ENCODE results near the gene SETD6. TPM values are rescaled to one million over a fixed set of nuclear protein-coding genes. Genes with fewer than 3 reads are reported as not detected.

The SETD6 gene
- total RNA-seq, 3 donors from 2014 or later: 12.8 to 17.5 (median 14.2) TPM

DNA sequence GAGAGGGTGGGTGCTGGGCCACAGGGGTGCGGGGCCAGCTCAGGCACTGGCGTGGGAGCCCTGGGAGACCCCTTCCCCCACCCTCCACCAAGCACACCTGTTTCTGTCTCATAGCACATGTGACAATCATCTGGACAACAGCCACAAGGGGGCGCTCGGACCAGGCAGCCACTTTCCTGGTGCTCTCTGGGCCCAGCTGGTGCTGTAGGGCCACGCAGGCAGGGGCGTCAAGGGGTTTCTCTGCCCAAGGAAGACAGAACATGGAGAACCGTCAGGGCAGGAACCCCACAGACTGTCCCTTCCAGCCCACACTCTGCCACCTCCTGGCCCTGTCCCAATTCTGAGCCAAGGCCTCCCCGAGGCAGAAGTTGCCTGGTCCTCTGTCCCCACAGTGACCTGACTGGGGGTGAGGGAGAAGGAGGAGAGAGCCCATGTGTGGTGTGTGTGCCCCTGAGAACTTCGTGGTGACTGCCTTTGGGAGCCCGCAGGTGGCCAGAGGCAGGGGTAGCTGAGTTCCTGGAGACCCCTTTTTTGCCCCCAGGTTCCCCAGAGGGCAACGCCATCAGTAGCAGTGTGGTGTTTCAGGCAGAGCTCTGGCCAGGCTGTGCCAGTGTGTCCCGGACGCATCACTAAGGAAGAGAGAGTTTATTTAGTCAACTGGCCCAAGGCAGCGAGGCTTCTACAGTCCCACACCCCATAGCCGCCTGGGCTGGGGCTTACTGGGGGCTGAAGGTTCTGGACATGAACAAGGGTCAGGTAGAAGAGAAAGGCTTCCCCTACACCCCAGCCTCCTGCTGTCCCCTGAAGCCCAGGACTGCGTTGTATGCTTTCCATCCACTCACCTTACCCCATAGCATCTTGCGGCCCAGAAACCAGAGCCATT lies 3.1 kb upstream of the SETD6 start:
- no peak overlapping the region for H3K4me3 ChIP-seq
- TF ChIP-seq, protein P1, sequence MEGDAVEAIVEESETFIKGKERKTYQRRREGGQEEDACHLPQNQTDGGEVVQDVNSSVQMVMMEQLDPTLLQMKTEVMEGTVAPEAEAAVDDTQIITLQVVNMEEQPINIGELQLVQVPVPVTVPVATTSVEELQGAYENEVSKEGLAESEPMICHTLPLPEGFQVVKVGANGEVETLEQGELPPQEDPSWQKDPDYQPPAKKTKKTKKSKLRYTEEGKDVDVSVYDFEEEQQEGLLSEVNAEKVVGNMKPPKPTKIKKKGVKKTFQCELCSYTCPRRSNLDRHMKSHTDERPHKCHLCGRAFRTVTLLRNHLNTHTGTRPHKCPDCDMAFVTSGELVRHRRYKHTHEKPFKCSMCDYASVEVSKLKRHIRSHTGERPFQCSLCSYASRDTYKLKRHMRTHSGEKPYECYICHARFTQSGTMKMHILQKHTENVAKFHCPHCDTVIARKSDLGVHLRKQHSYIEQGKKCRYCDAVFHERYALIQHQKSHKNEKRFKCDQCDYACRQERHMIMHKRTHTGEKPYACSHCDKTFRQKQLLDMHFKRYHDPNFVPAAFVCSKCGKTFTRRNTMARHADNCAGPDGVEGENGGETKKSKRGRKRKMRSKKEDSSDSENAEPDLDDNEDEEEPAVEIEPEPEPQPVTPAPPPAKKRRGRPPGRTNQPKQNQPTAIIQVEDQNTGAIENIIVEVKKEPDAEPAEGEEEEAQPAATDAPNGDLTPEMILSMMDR (IDR thresholded peaks at IDR 0.05): peak; percentile 57
- DNase-seq (peak; percentile 79 to 92 (median 85)), ATAC-seq (peak; percentile 23)
- no peaks in the 10 kb centered on the region for H3K36me3 ChIP-seq (ENCODE audit: low read depth)
- no peaks in the 10 kb centered on the region for H3K9me3 ChIP-seq
- peaks cover 15% of the 10 kb centered on the region for H3K4me1 ChIP-seq (ENCODE audit: low read depth)
- intact Hi-C loops (cut with DNase I, micrococcal nuclease): no loop called here

DNA sequence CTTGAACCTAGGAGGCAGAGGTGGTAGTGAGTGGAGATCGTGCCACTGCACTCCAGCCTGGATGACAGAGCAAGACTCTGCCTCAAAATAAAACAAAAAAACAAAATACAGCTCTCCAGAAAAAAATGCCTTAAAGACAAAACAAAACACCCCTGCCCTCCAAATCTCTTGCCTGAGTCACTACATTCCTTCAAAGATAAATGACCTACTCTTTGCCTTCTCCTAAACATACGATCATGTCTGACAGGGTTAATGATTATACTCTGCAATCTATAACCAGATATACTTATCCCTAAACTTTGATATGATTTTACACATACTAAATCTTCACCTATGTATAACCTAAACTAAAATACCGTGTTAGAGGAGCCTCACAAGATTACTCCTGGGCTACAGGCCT lies 1.4 kb upstream of the SETD6 start:
- peaks cover 19% of the 10 kb centered on the region for H3K4me1 ChIP-seq (ENCODE audit: low read depth)
- no peaks in the 10 kb centered on the region for H3K9me3 ChIP-seq
- DNase-seq: no peak
- TF ChIP-seq, protein P1 (IDR thresholded peaks at IDR 0.05): no peak
- ATAC-seq: no peak
- H3K36me3 ChIP-seq (ENCODE audit: low read depth): peaks cover 5% of the 10 kb centered on the region
- intact Hi-C loops (cut with DNase I, micrococcal nuclease): no loop called here
- no peak overlapping the region for H3K4me3 ChIP-seq

DNA sequence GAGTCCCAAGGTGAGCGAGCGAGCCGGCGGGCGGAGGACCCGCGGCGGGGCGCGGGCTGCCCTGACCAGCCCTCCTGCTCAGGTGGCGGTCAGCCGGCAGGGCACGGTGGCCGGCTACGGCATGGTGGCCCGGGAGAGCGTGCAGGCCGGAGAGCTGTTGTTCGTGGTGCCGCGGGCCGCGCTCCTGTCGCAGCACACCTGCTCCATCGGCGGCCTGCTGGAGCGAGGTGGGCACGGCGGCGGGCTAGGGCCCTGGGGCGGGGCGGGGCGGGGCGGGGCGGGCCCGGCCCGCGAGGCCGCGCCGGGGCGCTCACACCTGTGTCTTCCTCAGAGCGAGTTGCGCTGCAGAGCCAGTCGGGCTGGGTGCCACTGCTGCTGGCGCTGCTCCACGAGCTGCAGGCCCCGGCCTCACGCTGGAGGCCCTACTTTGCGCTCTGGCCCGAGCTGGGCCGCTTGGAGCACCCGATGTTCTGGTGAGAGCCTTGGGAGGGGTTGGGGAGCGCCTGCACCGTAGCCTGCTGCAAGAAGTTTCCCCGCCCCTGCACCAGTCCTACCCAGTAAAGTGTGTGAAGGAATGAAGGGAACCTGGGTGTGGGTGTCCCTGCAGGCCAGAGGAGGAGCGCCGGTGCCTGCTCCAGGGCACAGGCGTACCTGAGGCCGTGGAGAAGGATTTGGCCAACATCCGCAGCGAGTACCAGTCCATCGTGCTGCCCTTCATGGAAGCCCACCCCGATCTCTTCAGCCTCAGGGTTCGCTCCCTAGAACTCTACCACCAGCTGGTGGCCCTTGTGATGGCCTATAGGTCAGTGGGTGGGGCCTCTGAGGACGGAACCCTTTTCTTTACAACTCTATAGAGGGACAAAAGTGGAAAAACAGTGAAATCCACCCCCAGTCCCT lies 802 bp downstream of the SETD6 start:
- intact Hi-C loops (cut with DNase I, micrococcal nuclease): no loop called here
- TF ChIP-seq, protein P1 (IDR thresholded peaks at IDR 0.05): no peak
- Histone ChIP-seq H3K9me3 (no peaks in the 10 kb centered on the region), H3K4me3 (peak overlapping the region; percentile 56), H3K36me3 (ENCODE audit: low read depth) (peaks cover 15% of the 10 kb centered on the region), H3K4me1 (ENCODE audit: low read depth) (peaks cover 19% of the 10 kb centered on the region)
- peak; percentile 67 to 84 (median 80) for DNase-seq
- ATAC-seq: peak; percentile 84

DNA sequence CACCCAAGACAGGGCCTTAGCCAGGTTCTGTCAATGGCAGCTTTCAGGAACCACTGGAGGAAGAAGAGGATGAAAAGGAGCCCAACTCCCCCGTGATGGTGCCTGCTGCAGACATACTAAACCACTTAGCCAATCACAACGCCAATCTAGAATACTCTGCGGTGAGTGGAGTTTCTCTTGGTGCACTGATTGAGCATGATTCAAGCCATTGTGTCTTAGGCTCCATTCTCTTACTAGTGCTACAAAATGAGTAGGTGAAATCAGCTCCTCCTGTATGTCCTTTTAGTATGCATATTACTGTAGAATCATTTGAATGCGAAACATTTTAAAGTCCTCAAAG lies 1.4 kb downstream of the SETD6 start:
- H3K4me3 ChIP-seq: no peak overlapping the region
- no peaks in the 10 kb centered on the region for H3K9me3 ChIP-seq
- H3K4me1 ChIP-seq (ENCODE audit: low read depth): peaks cover 19% of the 10 kb centered on the region
- peaks cover 18% of the 10 kb centered on the region for H3K36me3 ChIP-seq (ENCODE audit: low read depth)
- TF ChIP-seq, protein P1 (IDR thresholded peaks at IDR 0.05): no peak
- DNase-seq (no peak), ATAC-seq (no peak)
- intact Hi-C loops (cut with DNase I, micrococcal nuclease): no loop called here

DNA sequence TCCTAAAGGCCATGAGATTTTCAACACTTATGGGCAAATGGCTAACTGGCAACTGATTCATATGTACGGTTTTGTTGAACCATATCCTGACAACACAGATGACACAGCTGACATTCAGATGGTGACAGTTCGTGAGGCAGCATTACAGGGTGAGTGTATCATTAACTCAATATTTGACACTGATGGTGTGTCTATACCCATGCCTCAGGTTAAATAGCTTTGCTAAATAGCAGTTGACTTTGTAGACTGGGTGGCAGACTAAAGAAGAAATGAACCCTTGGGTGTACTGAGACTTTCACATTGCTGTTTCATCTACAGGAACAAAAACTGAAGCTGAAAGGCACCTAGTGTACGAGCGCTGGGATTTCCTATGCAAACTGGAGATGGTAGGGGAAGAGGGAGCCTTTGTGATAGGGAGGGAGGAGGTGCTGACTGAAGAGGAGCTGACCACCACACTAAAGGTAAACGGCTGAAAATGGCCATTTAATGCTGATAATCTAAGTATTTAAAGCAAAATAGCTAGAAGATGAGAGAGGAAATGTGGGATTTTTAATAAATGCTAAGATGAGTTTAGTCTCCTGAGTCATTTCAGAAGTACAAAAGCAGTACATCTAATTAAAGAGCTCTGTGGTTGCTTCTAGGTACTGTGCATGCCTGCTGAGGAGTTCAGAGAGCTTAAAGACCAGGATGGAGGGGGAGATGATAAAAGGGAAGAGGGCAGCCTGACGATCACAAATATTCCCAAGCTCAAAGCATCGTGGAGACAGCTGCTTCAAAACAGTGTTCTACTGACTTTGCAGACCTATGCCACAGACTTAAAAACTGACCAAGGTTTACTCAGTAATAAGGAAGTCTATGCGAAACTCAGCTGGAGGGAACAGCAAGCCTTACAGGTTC lies 3.0 kb downstream of the SETD6 start:
- intact Hi-C loops (cut with DNase I, micrococcal nuclease): no loop called here
- Histone ChIP-seq H3K36me3 (ENCODE audit: low read depth) (peaks cover 19% of the 10 kb centered on the region), H3K4me1 (ENCODE audit: low read depth) (peaks cover 19% of the 10 kb centered on the region), H3K4me3 (no peak overlapping the region), H3K9me3 (no peaks in the 10 kb centered on the region)
- DNase-seq: no peak
- TF ChIP-seq, protein P1 (IDR thresholded peaks at IDR 0.05): no peak
- no peak for ATAC-seq

All from mucosa of descending colon (tissue), 3 donors.